ENCODE results near the gene PTH2R.

DNA sequence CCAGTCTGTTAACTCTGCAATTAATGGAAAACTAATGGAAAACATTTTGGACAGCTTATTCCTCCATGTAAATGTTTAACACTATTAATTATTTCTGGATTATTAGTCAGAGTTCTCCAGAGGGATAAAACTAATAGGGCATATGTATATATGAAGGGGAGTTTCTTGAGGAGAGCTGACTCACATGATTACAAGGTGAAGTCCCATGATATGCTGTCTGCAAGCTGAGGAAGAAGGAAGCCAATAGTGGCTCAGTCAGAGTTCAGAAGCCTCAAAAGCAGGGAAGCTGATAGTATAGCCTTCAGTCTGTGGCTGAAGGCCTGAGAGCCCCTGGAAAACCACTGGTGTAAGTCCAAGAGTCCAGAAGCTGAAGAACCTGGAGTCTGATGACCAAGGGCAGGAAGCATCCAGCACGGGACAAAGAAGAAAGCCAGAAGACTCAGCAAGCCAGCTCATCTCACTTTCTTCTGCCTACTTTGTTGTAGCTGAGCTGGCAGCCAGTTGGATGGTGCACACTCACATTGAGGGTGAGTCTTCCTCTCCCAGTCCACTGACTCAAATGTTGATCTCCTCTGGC lies 136.0 kb downstream of the PTH2R start:
- TF ChIP-seq EZH2 (IDR thresholded peaks at IDR 0.05; ENCODE audit: insufficient read depth, poor library complexity, severe bottlenecking) = no peak
- no peak for TF ChIP-seq EZH2phosphoT487 (IDR thresholded peaks at IDR 0.05; ENCODE audit: insufficient read depth, low read depth)
